K562 (cell line): ENCODE results near the gene ST7. TPM values are rescaled to one million over a fixed set of nuclear protein-coding genes. Genes with fewer than 3 reads are reported as not detected.

Experiments used
- ATAC-seq: fragments of 200-7000 bp; cut with Tn5 transposase; 3 replicates; pipeline ENCODE4 v1.9.1; 2020; ENCODE audit warnings: moderate library complexity
- BruUV-seq: library from RNA; stranded (reverse); fragments of 400-500 nt; replicated peaks from 2 replicates; lab custom pipeline; 2021; lab: Mats Ljungman, UMichigan
- CTCF ChIA-PET: fragments of 300-600 bp; formaldehyde crosslinking; extraction: SDS; loops from one replicate; lab custom pipeline; 2021; ENCODE audit warnings: low intra/inter-chr PET ratio; lab: Yijun Ruan, JAX
- POLR2A ChIA-PET: fragments of 300-600, 350-650 bp; sonication (Branson Sonifier 250); formaldehyde crosslinking; extraction: SDS; loops from one replicate; lab custom pipeline; 2021; ENCODE audit warnings: antibody characterized with exemption, inconsistent platforms; lab: Yijun Ruan, JAX
- DNase-seq, 4 experiments: peaks; one replicate each; pipeline versions ENCODE4 v3.0.0 to v3.0.0-alpha.2; 2011 to 2018; ENCODE audit warnings: low spot score in 3 of 4, mixed read lengths in 3 of 4; ENCODE audit errors: extremely low read depth in 1 of 4
- FAIRE-seq: peaks from 2 replicates; lab custom pipeline; 2011; peaks lifted over from hg19 to GRCh38; lab: Jason Lieb, UNC
- H2AFZ ChIP-seq: 2 replicates; pipeline ENCODE4 v1.6.0; 2011; ENCODE audit warnings: low read depth, low read length, control low read depth, inconsistent platforms
- H3K27ac ChIP-seq: fragments of 200-600 bp; 3 replicates; pipeline ENCODE4 v1.8.0; 2011; ENCODE audit warnings: low read depth, mild to moderate bottlenecking, control low read depth, inconsistent platforms, low read length, moderate library complexity, mixed read lengths; ENCODE audit errors: extremely low read depth
- H3K27me3 ChIP-seq, 2 experiments: fragments of 300-600 bp in 1 of 2; 2 replicates in 1 of 2; 3 replicates in 1 of 2; pipeline versions ENCODE4 v1.6.0 to v1.8.0; 2011; ENCODE audit warnings: inconsistent platforms in 2 of 2, low read length in 2 of 2, mild to moderate bottlenecking in 1 of 2, mixed read lengths in 1 of 2, moderate library complexity in 1 of 2; ENCODE audit not compliant: control insufficient read depth in 2 of 2, insufficient read depth in 2 of 2
- H3K36me3 ChIP-seq: fragments of 300-600 bp; 3 replicates; pipeline ENCODE4 v1.8.0; 2011; ENCODE audit warnings: mild to moderate bottlenecking, low read length, inconsistent platforms; ENCODE audit not compliant: control insufficient read depth, insufficient read depth
- H3K4me1 ChIP-seq, 2 experiments: fragments of 200-600 bp in 1 of 2; replicated peaks in 1 of 2; 2 replicates in 1 of 2; 3 replicates in 1 of 2; pipeline versions ENCODE4 v1.5.1 to v1.8.0; 2011; ENCODE audit warnings: inconsistent platforms in 2 of 2, low read length in 2 of 2, mild to moderate bottlenecking in 1 of 2, mixed read lengths in 1 of 2, moderate library complexity in 1 of 2; ENCODE audit not compliant: control insufficient read depth in 2 of 2, insufficient read depth in 2 of 2
- H3K4me2 ChIP-seq: 2 replicates; pipeline ENCODE4 v1.6.1; 2011; ENCODE audit warnings: low read length, control low read depth, inconsistent platforms, mixed read lengths; ENCODE audit not compliant: insufficient read depth
- H3K4me3 ChIP-seq: fragments of 200-600 bp; sonication (generic), shearing (Covaris generic); 2 replicates; pipeline ENCODE4 v1.5.1; 2016; ENCODE audit warnings: control low read depth, inconsistent platforms
- H3K79me2 ChIP-seq: fragments of 200-600 bp; 3 replicates; pipeline ENCODE4 v1.8.0; 2011; ENCODE audit warnings: low read length, inconsistent platforms; ENCODE audit not compliant: control insufficient read depth, insufficient read depth
- H3K9ac ChIP-seq, 2 experiments: 2 replicates each; pipeline versions ENCODE4 v1.6.0 to v1.6.1; 2011; ENCODE audit warnings: low read depth in 2 of 2, low read length in 2 of 2, control low read depth in 1 of 2, inconsistent platforms in 1 of 2, mild to moderate bottlenecking in 1 of 2, mixed read lengths in 1 of 2; ENCODE audit not compliant: insufficient read depth in 1 of 2
- H3K9me1 ChIP-seq: one replicate; pipeline ENCODE4 v1.6.0; 2011; ENCODE audit warnings: inconsistent platforms, mild to moderate bottlenecking, low read length, moderate library complexity; ENCODE audit not compliant: control insufficient read depth, insufficient read depth
- H3K9me3 ChIP-seq: replicated peaks from 2 replicates; pipeline ENCODE4 v1.5.1; 2011; ENCODE audit warnings: low read depth, low read length, inconsistent platforms; ENCODE audit not compliant: control insufficient read depth, insufficient read depth
- H4K20me1 ChIP-seq: replicated peaks from 2 replicates; pipeline ENCODE4 v1.6.1; 2011; ENCODE audit warnings: low read length, inconsistent platforms, mixed read lengths; ENCODE audit not compliant: control insufficient read depth, insufficient read depth
- CEBPG ChIP-seq, 3 experiments: fragments of 200-800 bp in 1 of 3; sonication (Bioruptor generic) in 1 of 3; sonication (generic) in 1 of 3; formaldehyde crosslinking in 1 of 3; IDR thresholded peaks in 2 of 3; conservative IDR thresholded peaks in 1 of 3; 2 replicates each; pipeline versions ENCODE4 v1.6.1 to v1.8.0; 2016 to 2022; ENCODE audit warnings: missing compliant biosample characterization in 2 of 3, missing genetic modification characterization in 2 of 3, mild to moderate bottlenecking in 1 of 3, missing genetic modification reagents in 1 of 3
- FOXP4 ChIP-seq: sonication (generic); formaldehyde crosslinking; IDR thresholded peaks from 2 replicates; pipeline ENCODE4 v1.8.0; 2022; ENCODE audit warnings: mild to moderate bottlenecking, missing genetic modification reagents, borderline replicate concordance
- WGBS: fragments of 100-300 bp; shearing (Covaris generic); methylation state at CpG from one replicate; pipeline ENCODE4 v1.1.6; 2016; ENCODE audit warnings: low coverage, mixed read lengths; ENCODE audit not compliant: insufficient coverage; ENCODE audit errors: missing lambda C conversion rate; 5-methylcytosine and 5-hydroxymethylcytosine counted together
- in situ Hi-C: fragments of 300-500 bp; cut with MboI; formaldehyde crosslinking; loops from 4 replicates; pipeline ENCODE4 v1.15.0; 2018; ENCODE audit warnings: inconsistent platforms, mixed read lengths
- intact Hi-C: fragments of 100-400 bp; cut with micrococcal nuclease; formaldehyde crosslinking; loops from 2 replicates; pipeline ENCODE4 v1.14.2; 2022
- polyA plus RNA-seq, 8 experiments: library from polyadenylated mRNA; depleted of rRNA in 4 of 8; stranded (reverse) in 5 of 8; unstranded in 3 of 8; fragments of >200 nt; fragmentation: Nextera tagmentation in 2 of 8; fragmentation: Illumina TruSeq in 1 of 8; extraction: Ambion mirVana in 2 of 8; extraction: Trizol in 1 of 8; gene quantifications; 2 replicates each; pipeline versions ENCODE4 v1.2.1 to v1.2.3, GENCODE V29; 2011 to 2014; ENCODE audit warnings: inconsistent platforms in 1 of 8, missing spikeins in 1 of 8
- total RNA-seq, 7 experiments: library from RNA; depleted of rRNA in 6 of 7; stranded (reverse); fragments of >200 nt in 6 of 7; fragmentation: Illumina TruSeq in 2 of 7; extraction: Trizol in 2 of 7; gene quantifications; 2 replicates each; pipeline versions ENCODE4 v1.2.1 to v1.2.3, GENCODE V29; 2011 to 2021; ENCODE audit warnings: low replicate concordance in 1 of 7

The ST7 gene
- total and polyA plus RNA-seq, 9 of the 15 experiments (the other 6 are each of a cell fraction or from before 2014, with no cell fraction given), result 23.9 to 56.3 (median 36.9) TPM

GRCh38 chr7:117158941-117159697, 205.8 kb downstream of the ST7 start:
- Histone ChIP-seq H3K79me2 (no peaks in the 10 kb centered on the region), H3K9me1 (no peaks in the 10 kb centered on the region), H3K4me3 (no peak overlapping the region), H3K27me3 (no peaks in the 10 kb centered on the region), H3K9me3 (no peaks in the 10 kb centered on the region), H4K20me1 (0 out of 2 replicates have a peak, but pooled peaks cover 3% of the 10 kb centered on the region), H3K4me2 (no peak overlapping the region), H3K9ac (no peak overlapping the region), H3K36me3 (peaks cover 33% of the 10 kb centered on the region; the same call in 2 of the 3 replicates), H3K27ac (no peak overlapping the region), H2AFZ (no peak overlapping the region), H3K4me1 (no peaks in the 10 kb centered on the region; a peak in 1 of 5 replicates)
- CTCF ChIA-PET, result no interaction called here
- 73% methylated on average over 4 of the region's 4 CpGs for WGBS
- TF ChIP-seq CEBPG (CRISPR knock-in tag; IDR thresholded peaks at IDR 0.05) (no peak), CEBPG (tag; conservative IDR thresholded peaks at IDR 0.05 in 1 of 2, IDR thresholded peaks at IDR 0.05 in 1 of 2) (0 out of 4 replicates have a peak, but pooled peaks of 1 of the 2 experiments have one; percentile 10), FOXP4 (no peak)
- no peak for ATAC-seq
- intact Hi-C loops (no loop called here), in situ Hi-C loops (no loop called here)
- FAIRE-seq, result no peak
- no peak for DNase-seq
- no TSS peak for BruUV-seq
- POLR2A ChIA-PET, result interaction anchor here (1.1 to 2.9 kb wide), 3 partner anchors 14 to 163 kb away, joined by 3 to 10 read pairs (median 5); no protein-coding TSS in a partner anchor
